SJCRH30 (cell line): ENCODE measurements around the gene SEC31B. TPM values are rescaled to one million over a fixed set of nuclear protein-coding genes. Genes with fewer than 3 reads are reported as not detected.
A peak's percentile ranks its signal among the peaks of the same experiment; 100 is the strongest.

ENCODE experiments used
- DNase-seq, 2 experiments: peaks; one replicate each; pipeline ENCODE4 v3.0.0-alpha.2; 2015 to 2020
- H3K27ac ChIP-seq: fragments of 250-450 bp; sonication (Bioruptor Pico); 2 replicates; pipeline ENCODE4 v1.5.1; 2020; ENCODE audit warnings: mild to moderate bottlenecking, moderate library complexity
- H3K27me3 ChIP-seq: fragments of 250-450 bp; sonication (Bioruptor Pico); 2 replicates; pipeline ENCODE4 v1.5.1; 2020; ENCODE audit warnings: mild to moderate bottlenecking, moderate library complexity
- H3K36me3 ChIP-seq: fragments of 250-450 bp; sonication (Bioruptor Pico); 2 replicates; pipeline ENCODE4 v1.5.1; 2020; ENCODE audit warnings: mild to moderate bottlenecking, moderate library complexity
- H3K4me1 ChIP-seq: fragments of 250-450 bp; sonication (Bioruptor Pico); 2 replicates; pipeline ENCODE4 v1.5.1; 2020; ENCODE audit warnings: mild to moderate bottlenecking, moderate library complexity
- H3K4me3 ChIP-seq: fragments of 250-450 bp; sonication (Bioruptor Pico); 2 replicates; pipeline ENCODE4 v1.5.1; 2020; ENCODE audit warnings: mild to moderate bottlenecking, moderate library complexity
- H3K9me3 ChIP-seq: fragments of 250-450 bp; sonication (Bioruptor Pico); replicated peaks from 2 replicates; pipeline ENCODE4 v1.5.1; 2020; ENCODE audit warnings: mild to moderate bottlenecking, moderate library complexity
- total RNA-seq: library from RNA; depleted of rRNA; stranded (reverse); fragments of >200 nt; shearing (Covaris generic); gene quantifications from 2 replicates; pipeline ENCODE4 v1.2.3, GENCODE V29; 2014; rRNA removed

Gene SEC31B
- total RNA-seq, 1 experiment from 2014 or later: 4.6 TPM

- Histone ChIP-seq H3K4me1 (peaks cover 8% of the 10 kb centered on the region; the same call in 1 of the 2 replicates), H3K9me3 (no peaks in the 10 kb centered on the region), H3K27me3 (peaks cover 7% of the 10 kb centered on the region; the same call in 1 of the 2 replicates), H3K27ac (no peak overlapping the region), H3K36me3 (no peaks in the 10 kb centered on the region), H3K4me3 (no peak overlapping the region)
- DNase-seq: no peak
Observed at GRCh38 chr10:100469756-100470155, 49.9 kb downstream of the SEC31B start.

GRCh38 chr10:100468978-100469377, 50.7 kb downstream of the SEC31B start:
- Histone ChIP-seq H3K27me3 (peaks cover 14% of the 10 kb centered on the region), H3K4me3 (no peak overlapping the region), H3K36me3 (no peaks in the 10 kb centered on the region), H3K9me3 (no peaks in the 10 kb centered on the region), H3K27ac (no peak overlapping the region), H3K4me1 (peaks cover 8% of the 10 kb centered on the region; the same call in 1 of the 2 replicates)
- DNase-seq: no peak

GRCh38 chr10:100468322-100468721, 51.3 kb downstream of the SEC31B start:
- Histone ChIP-seq H3K4me1 (peaks cover 8% of the 10 kb centered on the region; the same call in 1 of the 2 replicates), H3K9me3 (no peaks in the 10 kb centered on the region), H3K36me3 (no peaks in the 10 kb centered on the region), H3K27ac (no peak overlapping the region), H3K4me3 (no peak overlapping the region), H3K27me3 (peaks cover 15% of the 10 kb centered on the region)
- no peak for DNase-seq

- H3K4me1 ChIP-seq: no peaks in the 10 kb centered on the region
- DNase-seq: no peak
- no peaks in the 10 kb centered on the region; the same call in 1 of the 2 replicates for H3K9me3 ChIP-seq
- no peak within 1 kb of the TSS for H3K4me3 ChIP-seq
- H3K27ac ChIP-seq: no peak within 1 kb of the TSS
- no peaks in the 10 kb centered on the region for H3K36me3 ChIP-seq
- H3K27me3 ChIP-seq: peaks cover 10% of the 10 kb centered on the region; the same call in 1 of the 2 replicates
Observed at GRCh38 chr10:100462709-100463108, 57.0 kb downstream of the SEC31B start, which contains the start of gene WNT8B. TSS of gene WNT8B (plus strand) at chr10:100463009. CDS start at chr10:100463169, 160 bp downstream.

GRCh38 chr10:100448951-100449350, 70.7 kb downstream of the SEC31B start:
- no peak overlapping the region for H3K27ac ChIP-seq
- no peak for DNase-seq
- peaks cover 5% of the 10 kb centered on the region for H3K4me1 ChIP-seq
- no peaks in the 10 kb centered on the region for H3K36me3 ChIP-seq
- H3K4me3 ChIP-seq: no peak overlapping the region
- peaks cover 4% of the 10 kb centered on the region; the same call in 1 of the 2 replicates for H3K9me3 ChIP-seq
- H3K27me3 ChIP-seq: peaks cover 11% of the 10 kb centered on the region; the same call in 1 of the 2 replicates

- H3K4me3 ChIP-seq: no peak overlapping the region
- H3K4me1 ChIP-seq: peaks cover 5% of the 10 kb centered on the region
- no peak overlapping the region for H3K27ac ChIP-seq
- H3K27me3 ChIP-seq: peaks cover 11% of the 10 kb centered on the region; the same call in 1 of the 2 replicates
- no peaks in the 10 kb centered on the region for H3K36me3 ChIP-seq
- peaks cover 4% of the 10 kb centered on the region; the same call in 1 of the 2 replicates for H3K9me3 ChIP-seq
- DNase-seq: peak; percentile 11 to 67
Observed at GRCh38 chr10:100447663-100448062, 72.0 kb downstream of the SEC31B start.

- peaks cover 5% of the 10 kb centered on the region for H3K4me1 ChIP-seq
- peak; percentile 45 to 71 for DNase-seq
- no peaks in the 10 kb centered on the region for H3K36me3 ChIP-seq
- peaks cover 4% of the 10 kb centered on the region; the same call in 1 of the 2 replicates for H3K27me3 ChIP-seq
- no peak overlapping the region for H3K27ac ChIP-seq
- H3K9me3 ChIP-seq: peaks cover 4% of the 10 kb centered on the region; the same call in 1 of the 2 replicates
- H3K4me3 ChIP-seq: no peak overlapping the region
Observed at GRCh38 chr10:100446130-100446761, 73.4 kb downstream of the SEC31B start.

GRCh38 chr10:100442548-100442947, 77.1 kb downstream of the SEC31B start:
- Histone ChIP-seq H3K4me3 (no peak overlapping the region), H3K27me3 (no peaks in the 10 kb centered on the region), H3K27ac (no peak overlapping the region), H3K36me3 (no peaks in the 10 kb centered on the region), H3K9me3 (peaks cover 4% of the 10 kb centered on the region; the same call in 1 of the 2 replicates), H3K4me1 (no peaks in the 10 kb centered on the region; the same call in 1 of the 2 replicates)
- no peak for DNase-seq

GRCh38 chr10:100438674-100439315, 80.9 kb downstream of the SEC31B start:
- Histone ChIP-seq H3K4me3 (no peak overlapping the region), H3K27ac (no peak overlapping the region), H3K9me3 (no peaks in the 10 kb centered on the region), H3K4me1 (no peaks in the 10 kb centered on the region), H3K36me3 (no peaks in the 10 kb centered on the region), H3K27me3 (no peaks in the 10 kb centered on the region)
- DNase-seq: no peak

Other genes with a start within 250 kb of the SEC31B start
- 55.5 and 59.7 TPM in 2 replicates for gene BLOC1S2, start 233.2 kb downstream of the SEC31B start, total RNA-seq
- not detected in 2 replicates for gene PKD2L1, start 189.6 kb downstream of the SEC31B start, total RNA-seq
- gene SCD, start 172.6 kb downstream of the SEC31B start, total RNA-seq: 421 and 427 TPM in 2 replicates
- gene WNT8B, start 56.9 kb downstream of the SEC31B start, total RNA-seq: not detected in 2 replicates
- gene NDUFB8, start 10.0 kb upstream of the SEC31B start, total RNA-seq: 293 and 330 TPM in 2 replicates
- gene HIF1AN, start 16.1 kb upstream of the SEC31B start, total RNA-seq: 18.1 and 25.1 TPM in 2 replicates
- gene PAX2, start 225.7 kb upstream of the SEC31B start, total RNA-seq: 2.1 and 2.4 TPM in 2 replicates